Measurements from ENCODE around the gene POMT1.

DNA sequence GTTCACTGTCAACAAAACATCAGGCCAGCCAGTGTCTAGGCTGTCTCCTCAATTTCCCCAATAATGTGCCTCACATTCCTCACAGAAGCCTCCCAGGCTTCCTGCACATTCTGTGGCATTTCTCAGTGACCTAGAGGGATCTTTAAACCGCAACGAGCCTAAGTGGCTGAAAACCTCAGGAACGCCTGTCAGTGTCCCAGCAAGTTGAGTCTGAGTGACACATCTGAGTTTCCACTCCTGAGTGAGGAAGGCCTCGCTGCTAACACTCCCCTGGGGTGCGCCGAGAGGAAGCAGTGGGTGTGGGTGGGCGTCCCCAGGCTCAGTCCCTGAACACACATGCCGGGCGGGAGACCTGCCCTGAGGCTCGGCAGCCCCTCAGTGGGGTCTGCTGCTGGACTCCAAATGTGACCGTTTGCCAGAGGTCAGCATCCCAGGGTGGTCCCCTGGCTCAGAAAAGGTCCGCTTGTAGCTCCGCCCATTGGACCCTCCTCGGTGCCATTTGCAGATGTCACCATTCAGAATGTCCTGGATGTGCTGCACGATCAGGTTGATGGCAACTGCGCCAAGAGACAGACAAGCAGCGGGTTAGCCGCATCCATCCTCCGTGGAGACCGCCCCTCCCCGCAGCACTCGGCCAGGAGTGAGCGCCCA is 22.1 kb downstream of the POMT1 start:
- TF ChIP-seq CTCF (IDR thresholded peaks at IDR 0.05) (no peak), EZH2 (IDR thresholded peaks at IDR 0.05) (no peak), EZH2phosphoT487 (IDR thresholded peaks at IDR 0.05) (no peak)
